ENCODE measurements around the gene NDUFA12. TPM values are rescaled to one million over a fixed set of nuclear protein-coding genes. Genes with fewer than 3 reads are reported as not detected.

NDUFA12 gene
- total and polyA plus RNA-seq, 2 of the 4 experiments (the other 2 are of a cell fraction) = 116 to 135 TPM

DNA sequence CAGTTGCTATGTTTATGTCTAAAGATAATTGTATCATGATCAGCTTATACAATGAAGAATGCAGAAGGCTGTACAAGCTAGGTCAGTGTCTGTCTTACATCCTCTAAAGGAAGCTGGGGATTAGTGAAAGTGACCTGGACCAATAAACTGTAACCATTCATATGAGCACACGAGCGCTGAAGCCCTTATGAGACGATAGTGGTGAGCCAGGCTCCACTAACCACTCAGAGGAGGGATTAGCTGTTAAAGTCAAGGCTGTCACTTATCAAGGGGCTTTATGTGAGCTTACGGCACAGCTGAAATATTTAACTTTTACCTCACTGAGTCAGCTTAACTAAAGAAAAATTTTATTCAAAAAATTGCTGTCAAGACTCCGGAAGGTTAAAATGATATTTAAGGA lies 30.3 kb downstream of the NDUFA12 start:
- no peak overlapping the region for H2BK5ac ChIP-seq (ENCODE audit: low read depth, low read length, poor library complexity, severe bottlenecking)
- H2BK20ac ChIP-seq (ENCODE audit: low read depth, low read length) = no peak overlapping the region
- H3K79me1 ChIP-seq (ENCODE audit: low read depth in 1 of 2, low read length in 2 of 2) = peaks cover 5 to 17% of the 10 kb centered on the region in 2 experiments
- H3K4ac ChIP-seq (ENCODE audit: low read depth, low read length) = no peak overlapping the region
- CTCF ChIA-PET = interaction anchor here (0.6 to 1.4 kb wide), 3 partner anchors 9 to 178 kb away, joined by 3 to 4 read pairs (median 3); no protein-coding TSS in a partner anchor
- H3K18ac ChIP-seq (ENCODE audit: low read depth, low read length) = no peak overlapping the region
- DNase-seq (peak; percentile 94), ATAC-seq (ENCODE audit: low read depth) (peak; percentile 98)
- no peak overlapping the region for H3K9ac ChIP-seq (ENCODE audit: low read depth, low read length)
- in situ Hi-C loops (cut with MboI; ENCODE audit: low sequenced_read_pairs) (no loop called here), dilution Hi-C loops (cut with HindIII; ENCODE audit: low sequenced_read_pairs, unreplicated experiment) (no loop called here), intact Hi-C loops (cut with micrococcal nuclease) (no loop called here)
- H3K27ac ChIP-seq (ENCODE audit: insufficient read depth, low read length) = no peak overlapping the region
- no peaks in the 10 kb centered on the region for H3K4me1 ChIP-seq (ENCODE audit: control insufficient read depth, insufficient read depth, low read length)
- no peak overlapping the region for H3K14ac ChIP-seq (replicated peaks; ENCODE audit: low read depth, low read length)
- H2AK5ac ChIP-seq (ENCODE audit: low read depth, low read length) = no peak overlapping the region
- H3K36me3 ChIP-seq (ENCODE audit: control insufficient read depth, insufficient read depth, low read length) = peaks cover 7% of the 10 kb centered on the region
- H4K20me1 ChIP-seq (ENCODE audit: insufficient read depth, low read length) = no peaks in the 10 kb centered on the region
- H2BK15ac ChIP-seq (ENCODE audit: low read depth, low read length) = no peak overlapping the region
- H3K27me3 ChIP-seq (ENCODE audit: control insufficient read depth, insufficient read depth, low read length) = no peaks in the 10 kb centered on the region
- H2AFZ ChIP-seq (replicated peaks; ENCODE audit: low read length, poor library complexity) = no peak overlapping the region
- H3K4me3 ChIP-seq (ENCODE audit: insufficient read depth, low read depth, low read length) = no peak overlapping the region
- 0 out of 2 replicates have a peak, but pooled peaks have one; percentile 29 for TF ChIP-seq FOS (IDR thresholded peaks at IDR 0.05; ENCODE audit: low read depth, low read length)
- TF ChIP-seq POLR2A (IDR thresholded peaks at IDR 0.05; ENCODE audit: low read depth, low read length) = no peak
- TF ChIP-seq MAZ (IDR thresholded peaks at IDR 0.05; ENCODE audit: borderline replicate concordance, low read depth, low read length) = no peak
- TF ChIP-seq RAD21 (IDR thresholded peaks at IDR 0.05; ENCODE audit: low read length) = no peak
- no peak for TF ChIP-seq SMC3 (IDR thresholded peaks at IDR 0.05; ENCODE audit: low read depth, low read length)
- peak; percentile 63; the same call in 1 of the 2 replicates for TF ChIP-seq BHLHE40 (IDR thresholded peaks at IDR 0.05; ENCODE audit: low read depth, low read length)
- TF ChIP-seq RCOR1 (IDR thresholded peaks at IDR 0.05; ENCODE audit: insufficient replicate concordance, low read length) = no peak
- TF ChIP-seq ELK1 (IDR thresholded peaks at IDR 0.05; ENCODE audit: borderline replicate concordance, low read depth, low read length) = no peak
- peak; percentile 17; the same call in 1 of the 2 replicates for TF ChIP-seq MAFK (IDR thresholded peaks at IDR 0.05; ENCODE audit: low read depth, low read length)
- TF ChIP-seq MXI1 (IDR thresholded peaks at IDR 0.05; ENCODE audit: borderline replicate concordance, low read depth, low read length) = no peak
- peak; percentile 8; the same call in 1 of the 2 replicates for TF ChIP-seq CEBPB (IDR thresholded peaks at IDR 0.05; ENCODE audit: low read depth, low read length)
- H3K23ac ChIP-seq (ENCODE audit: low read depth, low read length) = no peak overlapping the region
- no peak overlapping the region for H3K56ac ChIP-seq (ENCODE audit: extremely low read depth, insufficient read depth, low read length)
- H2AK9ac ChIP-seq (replicated peaks; ENCODE audit: low read depth, low read length, poor library complexity) = no peak overlapping the region
- no peak overlapping the region for H2BK120ac ChIP-seq (ENCODE audit: low read depth, low read length)
- peak overlapping the region; percentile 2 for H3K4me2 ChIP-seq (ENCODE audit: low read depth, low read length)
- H4K5ac ChIP-seq (ENCODE audit: low read depth, low read length) = no peak overlapping the region
- no TSS peak for BruUV-seq (replicated peaks)
- POLR2A ChIA-PET (ENCODE audit: unreplicated experiment) = no interaction called here
- no CpG with 5 or more reads among the region's 5 CpGs for WGBS, 2 experiments (ENCODE audit: extremely low coverage in 2 of 2, insufficient read length in 1 of 2)
- H4K91ac ChIP-seq (ENCODE audit: insufficient read depth, low read depth, low read length) = no peak overlapping the region
- no peaks in the 10 kb centered on the region for H3K9me3 ChIP-seq (ENCODE audit: control insufficient read depth, insufficient read depth, low read length)
- H3K9me1 ChIP-seq (ENCODE audit: insufficient read depth, low read length) = peaks cover 5% of the 10 kb centered on the region
- H4K8ac ChIP-seq (ENCODE audit: low read depth in 2 of 2, low read length in 2 of 2) = peak overlapping the region in 1 of 2 experiments; percentile 37; a peak in 1 of 4 replicates
